DMS 273 (cell line): ENCODE data around the gene AAMDC.
"Not testable (repeated sequence)": the region's sequence is repeated elsewhere in the genome, so short reads cannot be mapped to it uniquely, and the experiment has no call there.

Experiments used
- DNase-seq: peaks from one replicate; lab custom pipeline; 2025; ENCODE audit not compliant: unreplicated experiment; lab: John Stamatoyannopoulos, UW

Gene AAMDC

DNA sequence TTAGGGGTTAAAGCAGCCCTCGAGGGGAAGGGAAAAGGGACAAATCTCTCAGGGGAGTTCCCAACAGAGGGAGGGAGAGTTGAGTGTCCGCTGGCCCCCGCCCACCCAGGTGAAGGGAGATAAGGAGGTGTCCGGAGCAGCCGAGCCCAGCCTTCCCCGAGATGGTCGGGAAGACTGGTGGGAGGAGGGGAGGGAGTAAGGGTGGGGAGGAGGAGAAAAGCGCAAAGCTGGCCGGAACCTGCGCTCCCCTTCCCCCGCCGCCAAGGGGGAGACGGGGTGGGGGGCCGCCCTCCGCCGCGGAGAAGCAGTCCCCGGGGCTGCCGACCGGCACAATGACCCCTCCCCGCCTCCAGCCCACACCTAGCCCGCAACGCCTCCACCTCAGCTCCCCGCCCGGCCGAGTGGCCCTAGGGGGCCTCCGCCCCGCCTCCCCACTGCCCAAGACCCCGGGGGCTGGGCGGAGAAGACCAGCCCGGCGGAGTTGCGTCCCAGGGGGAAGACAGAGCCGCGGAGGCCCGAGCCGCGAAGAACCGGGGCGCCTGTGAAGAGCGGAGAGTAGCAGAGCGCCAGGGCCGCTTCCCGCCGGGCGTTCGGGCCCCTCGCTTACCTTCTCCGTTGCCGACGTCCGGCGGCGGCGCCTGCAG, 901 bp upstream of the AAMDC start:
- DNase-seq = peak; percentile 64

GRCh38 chr11:77821349-77821851, 456 bp downstream of the AAMDC start:
- DNase-seq = peak; percentile 48

GRCh38 chr11:77822126-77822525, 1.2 kb downstream of the AAMDC start:
- DNase-seq = not testable (repeated sequence)

GRCh38 chr11:77823775-77824174, 2.8 kb downstream of the AAMDC start:
- DNase-seq = no peak

DNA sequence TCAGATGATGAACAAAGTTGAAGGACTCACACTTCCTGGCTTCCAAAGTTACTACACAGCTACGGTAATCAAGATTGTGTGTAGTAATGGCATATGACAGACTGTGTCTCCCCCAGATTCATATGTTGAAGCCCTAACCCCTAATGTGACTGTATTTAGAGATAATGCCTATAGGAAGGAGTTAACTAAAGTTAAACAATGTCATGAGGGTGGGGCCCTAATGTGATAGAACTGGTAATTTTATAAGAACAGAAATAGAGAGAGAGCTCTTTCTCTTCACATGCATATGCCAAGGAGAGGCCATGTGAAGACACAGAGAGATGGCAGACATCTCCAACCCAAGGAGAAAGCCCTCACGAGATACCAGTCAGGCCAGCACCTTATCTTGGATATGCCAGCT, 8.0 kb downstream of the AAMDC start:
- no peak for DNase-seq

- no peak for DNase-seq
Observed at GRCh38 chr11:77833302-77833701, 12.4 kb downstream of the AAMDC start.

GRCh38 chr11:77842441-77843121, 21.6 kb downstream of the AAMDC start:
- no peak for DNase-seq

- DNase-seq = not testable (repeated sequence)
Observed at GRCh38 chr11:77843700-77844099, 22.8 kb downstream of the AAMDC start.

- DNase-seq = no peak
Observed at GRCh38 chr11:77851503-77851902, 30.6 kb downstream of the AAMDC start.

GRCh38 chr11:77854838-77855237, 33.9 kb downstream of the AAMDC start:
- peak; percentile 3 for DNase-seq

DNA sequence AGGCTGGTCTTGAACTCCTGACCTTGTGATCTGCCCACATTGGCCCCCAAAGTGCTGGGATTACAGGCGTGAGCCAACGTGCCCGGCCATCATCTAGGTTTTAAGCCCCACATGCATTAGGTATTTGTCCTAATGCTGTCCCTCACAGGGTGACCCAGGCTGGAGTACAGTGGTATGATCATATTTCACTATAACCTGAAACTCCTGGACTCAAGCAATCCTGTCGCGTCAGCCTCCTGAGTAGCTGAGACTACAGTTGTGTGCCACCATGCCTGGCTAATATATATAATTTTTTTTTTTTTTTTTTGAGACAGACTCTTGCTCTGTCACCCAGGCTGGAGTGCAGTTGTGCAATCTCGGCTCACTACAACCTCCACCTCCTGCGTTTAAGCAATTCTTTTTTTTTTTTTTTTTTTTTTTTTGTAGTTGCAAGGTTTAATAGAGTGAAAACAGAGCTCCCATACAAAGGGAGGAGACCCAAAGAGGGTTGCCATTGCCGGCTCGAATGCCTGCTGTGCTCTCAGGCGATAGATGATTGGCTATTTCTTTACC, 37.0 kb downstream of the AAMDC start:
- DNase-seq = not testable (repeated sequence)

GRCh38 chr11:77861444-77861843, 40.5 kb downstream of the AAMDC start:
- DNase-seq = not testable (repeated sequence)

GRCh38 chr11:77865805-77866204, 44.9 kb downstream of the AAMDC start:
- no peak for DNase-seq

DNA sequence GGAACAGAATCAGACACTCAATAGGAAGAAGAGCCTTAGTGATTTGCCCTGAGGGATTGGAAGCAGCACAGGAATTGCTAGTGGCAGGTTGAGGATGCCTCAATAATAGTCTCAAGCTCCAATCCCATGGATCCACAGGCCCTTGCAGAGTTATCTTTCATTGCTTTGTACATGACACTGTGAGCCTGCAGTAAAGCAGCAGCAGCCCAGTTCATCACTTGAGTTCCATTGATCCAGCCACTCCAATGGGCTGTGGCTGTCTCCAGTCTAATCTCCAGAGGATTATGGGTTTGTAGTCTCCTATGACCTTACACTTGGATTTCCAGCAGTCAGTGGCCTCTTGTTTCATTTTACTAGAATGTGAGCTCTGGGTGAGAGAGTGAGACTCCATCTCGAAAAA, 45.4 kb downstream of the AAMDC start:
- DNase-seq = no peak

- DNase-seq = no peak
Observed at GRCh38 chr11:77868744-77869143, 47.8 kb downstream of the AAMDC start.

GRCh38 chr11:77871855-77872254, 50.9 kb downstream of the AAMDC start:
- DNase-seq = no peak

- DNase-seq = no peak
Observed at GRCh38 chr11:77873345-77873744, 52.4 kb downstream of the AAMDC start.

- no peak for DNase-seq
Observed at GRCh38 chr11:77874206-77874605, 53.3 kb downstream of the AAMDC start.

GRCh38 chr11:77876045-77876444, 55.1 kb downstream of the AAMDC start:
- DNase-seq = no peak

- not testable (repeated sequence) for DNase-seq
Observed at GRCh38 chr11:77878247-77878646, 57.3 kb downstream of the AAMDC start.

DNA sequence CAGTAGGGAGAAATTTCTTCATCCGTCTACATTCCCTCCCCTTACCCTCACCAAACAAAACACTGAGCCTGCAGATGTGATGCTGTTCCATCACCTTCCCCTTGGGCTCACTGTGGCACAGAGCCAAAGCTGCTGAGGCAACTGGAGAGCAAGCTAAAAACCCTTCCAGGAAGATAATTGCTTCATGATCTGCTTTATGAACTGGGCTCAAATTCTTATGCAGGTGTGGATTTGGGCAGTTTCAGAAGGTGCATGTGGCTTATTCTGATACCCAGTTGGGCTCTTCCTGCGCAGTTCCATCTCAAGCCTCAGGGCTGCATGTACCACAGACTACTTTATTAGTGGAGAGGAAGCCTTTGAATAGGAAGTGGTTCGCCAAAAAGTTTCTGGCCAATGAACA, 58.3 kb downstream of the AAMDC start:
- DNase-seq = peak; percentile 39

GRCh38 chr11:77882396-77882795, 61.5 kb downstream of the AAMDC start:
- no peak for DNase-seq
